ENCODE results near the gene MID1.
A peak's percentile ranks its signal among the peaks of the same experiment; 100 is the strongest.

Gene MID1

DNA sequence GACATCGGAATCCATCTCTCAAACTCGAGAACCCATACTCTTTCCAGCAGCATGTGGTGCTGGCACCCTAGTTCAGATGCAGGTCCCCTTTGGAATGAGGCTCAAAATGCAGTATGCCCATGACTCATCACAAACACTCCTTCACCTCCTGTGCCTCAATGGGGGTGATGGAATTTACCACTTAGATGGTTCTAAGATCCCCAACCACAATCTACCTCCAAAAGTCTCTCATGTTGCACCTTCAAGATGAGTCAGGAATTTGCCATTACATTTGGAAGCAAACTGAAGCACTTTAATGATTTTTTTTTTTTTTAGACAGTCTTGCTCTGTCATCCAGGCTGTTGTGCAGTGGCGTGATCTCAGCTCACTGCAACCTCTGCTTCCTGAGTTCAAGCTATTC lies 8.5 kb upstream of the MID1 start:
- Histone ChIP-seq H3K4me3 (replicated peaks; ENCODE audit: low read depth, low read length) (no peak overlapping the region), H3K27me3 (replicated peaks; ENCODE audit: control insufficient read depth, insufficient read depth, low read length) (no peaks in the 10 kb centered on the region), H3K36me3 (ENCODE audit: control insufficient read depth, insufficient read depth, low read length) (no peaks in the 10 kb centered on the region)
- TF ChIP-seq CTCF (IDR thresholded peaks at IDR 0.05; ENCODE audit: insufficient read depth, low read length, poor library complexity, severe bottlenecking): no peak
- no peak for DNase-seq (ENCODE audit: extremely low read depth, insufficient read length)

DNA sequence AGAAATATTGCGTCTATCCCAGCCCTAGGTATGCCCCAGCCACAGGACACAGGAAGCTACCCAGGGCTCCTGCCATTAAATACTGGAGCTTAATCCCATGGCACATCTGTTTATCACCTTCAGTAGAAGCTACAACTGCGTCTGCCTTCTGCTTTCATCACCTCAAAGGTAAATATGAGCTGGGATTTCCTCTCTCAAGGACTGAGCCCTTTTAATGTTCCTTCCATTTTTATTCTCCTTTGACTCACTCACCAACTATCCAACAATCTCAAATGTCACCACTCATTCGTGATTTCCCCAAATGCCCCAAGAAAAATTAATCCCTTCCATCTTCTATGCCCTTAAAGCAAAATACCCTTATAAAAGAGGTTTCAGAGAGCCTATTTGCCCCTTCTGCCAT lies 1.8 kb upstream of the MID1 start:
- Histone ChIP-seq H3K4me3 (replicated peaks; ENCODE audit: low read depth, low read length) (no peak overlapping the region), H3K36me3 (ENCODE audit: control insufficient read depth, insufficient read depth, low read length) (no peaks in the 10 kb centered on the region), H3K27me3 (replicated peaks; ENCODE audit: control insufficient read depth, insufficient read depth, low read length) (peaks cover 2% of the 10 kb centered on the region; the same call in 1 of the 2 replicates)
- TF ChIP-seq CTCF (IDR thresholded peaks at IDR 0.05; ENCODE audit: insufficient read depth, low read length, poor library complexity, severe bottlenecking): no peak
- no peak for DNase-seq (ENCODE audit: extremely low read depth, insufficient read length)

GRCh38 chrX:10619425-10620046 lies 849 bp downstream of the MID1 start:
- Histone ChIP-seq H3K36me3 (ENCODE audit: control insufficient read depth, insufficient read depth, low read length) (no peaks in the 10 kb centered on the region), H3K27me3 (replicated peaks; ENCODE audit: control insufficient read depth, insufficient read depth, low read length) (peaks cover 2% of the 10 kb centered on the region; the same call in 1 of the 2 replicates), H3K4me3 (replicated peaks; ENCODE audit: low read depth, low read length) (peak overlapping the region; percentile 47)
- TF ChIP-seq CTCF (IDR thresholded peaks at IDR 0.05; ENCODE audit: insufficient read depth, low read length, poor library complexity, severe bottlenecking): no peak
- DNase-seq (ENCODE audit: extremely low read depth, insufficient read length): no peak

- no peak overlapping the region for H3K4me3 ChIP-seq (replicated peaks; ENCODE audit: low read depth, low read length)
- DNase-seq (ENCODE audit: extremely low read depth, insufficient read length): no peak
- no peaks in the 10 kb centered on the region for H3K36me3 ChIP-seq (ENCODE audit: control insufficient read depth, insufficient read depth, low read length)
- peaks cover 2% of the 10 kb centered on the region; the same call in 1 of the 2 replicates for H3K27me3 ChIP-seq (replicated peaks; ENCODE audit: control insufficient read depth, insufficient read depth, low read length)
- no peak for TF ChIP-seq CTCF (IDR thresholded peaks at IDR 0.05; ENCODE audit: insufficient read depth, low read length, poor library complexity, severe bottlenecking)
These were observed 1.4 kb downstream of the MID1 start for GRCh38 chrX:10618961-10619360.

DNA sequence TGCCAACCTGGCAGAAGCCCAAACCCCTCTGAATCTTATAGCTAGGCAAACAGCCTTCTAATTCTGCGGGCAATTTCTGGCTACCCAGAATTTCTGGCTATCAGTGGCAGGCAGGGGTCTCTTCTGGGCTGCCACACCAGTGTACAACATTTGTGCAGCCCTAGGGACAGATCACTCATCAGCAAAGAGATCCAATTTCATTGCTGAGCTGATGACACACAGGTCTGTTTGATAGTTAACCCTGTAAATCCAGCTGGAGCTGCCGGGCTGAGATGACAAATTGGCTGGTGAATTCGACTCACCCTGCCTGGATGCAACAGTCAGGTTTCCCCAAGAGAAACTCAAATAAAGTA lies 2.4 kb downstream of the MID1 start:
- DNase-seq (ENCODE audit: extremely low read depth, insufficient read length): no peak
- TF ChIP-seq CTCF (IDR thresholded peaks at IDR 0.05; ENCODE audit: insufficient read depth, low read length, poor library complexity, severe bottlenecking): no peak
- Histone ChIP-seq H3K27me3 (replicated peaks; ENCODE audit: control insufficient read depth, insufficient read depth, low read length) (peaks cover 2% of the 10 kb centered on the region; the same call in 1 of the 2 replicates), H3K4me3 (replicated peaks; ENCODE audit: low read depth, low read length) (no peak overlapping the region), H3K36me3 (ENCODE audit: control insufficient read depth, insufficient read depth, low read length) (no peaks in the 10 kb centered on the region)
